Effector CD8-positive, alpha-beta T cell (primary cell): ENCODE measurements around the gene UNC13D.

Experiments used
- DNase-seq: peaks from one replicate; lab custom pipeline; 2025; lab: John Stamatoyannopoulos, UW

Gene UNC13D

DNA sequence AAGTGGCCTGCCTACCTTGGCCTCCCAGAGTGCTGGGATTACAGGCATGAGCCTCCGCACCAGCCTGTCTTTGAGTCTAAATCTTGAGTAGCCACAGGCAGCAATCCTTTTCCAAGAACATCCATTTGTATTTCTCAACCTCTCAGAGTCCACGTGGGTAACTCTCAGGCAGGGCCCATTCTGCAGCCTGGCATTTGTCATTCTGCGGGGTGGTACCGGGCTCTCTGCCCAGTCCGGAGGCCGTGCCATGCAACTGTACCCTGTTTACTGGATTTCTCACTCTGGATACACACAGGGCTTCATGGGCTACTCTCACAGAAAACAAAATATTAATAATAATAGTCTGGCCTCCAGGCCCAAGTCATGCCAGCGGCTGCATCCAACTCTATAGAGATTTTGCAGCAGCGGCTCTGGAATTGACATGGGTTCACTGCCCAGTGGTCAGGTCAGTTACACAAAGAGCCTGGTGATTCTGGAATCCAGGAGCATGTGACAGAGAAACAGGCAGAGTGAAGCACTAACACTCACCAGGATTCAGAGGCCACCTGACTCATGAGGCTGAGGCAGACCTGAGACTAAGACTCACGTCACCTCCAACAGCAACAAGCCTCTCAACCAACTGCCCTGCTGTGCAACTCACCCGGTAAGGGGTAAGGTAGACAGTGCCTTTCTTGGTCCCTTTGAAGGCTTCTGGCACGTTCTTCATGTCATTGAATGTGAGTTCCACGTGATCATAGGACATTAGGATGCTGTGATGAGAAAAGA lies 6.9 kb upstream of the UNC13D start:
- no peak for DNase-seq

DNA sequence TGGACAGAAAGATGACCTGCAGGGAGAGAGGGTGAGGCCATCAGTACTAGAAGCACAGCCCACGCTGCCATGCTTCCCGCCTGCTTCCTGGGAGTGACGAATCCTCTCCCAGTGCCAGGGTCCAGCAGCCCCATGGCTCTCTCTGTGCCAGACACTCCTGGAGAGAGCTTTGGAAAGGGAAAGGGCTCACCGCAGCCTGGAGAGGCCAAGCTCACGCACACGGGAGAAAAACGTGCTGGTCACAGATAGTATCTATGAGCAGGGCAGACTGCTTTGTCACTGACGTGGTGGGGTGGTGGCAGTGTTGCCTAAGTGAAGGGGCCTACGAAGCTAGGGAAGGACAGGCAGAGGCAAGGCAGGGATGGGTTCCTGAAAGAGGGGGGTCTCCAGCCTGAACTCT lies 5.5 kb upstream of the UNC13D start:
- no peak for DNase-seq

DNA sequence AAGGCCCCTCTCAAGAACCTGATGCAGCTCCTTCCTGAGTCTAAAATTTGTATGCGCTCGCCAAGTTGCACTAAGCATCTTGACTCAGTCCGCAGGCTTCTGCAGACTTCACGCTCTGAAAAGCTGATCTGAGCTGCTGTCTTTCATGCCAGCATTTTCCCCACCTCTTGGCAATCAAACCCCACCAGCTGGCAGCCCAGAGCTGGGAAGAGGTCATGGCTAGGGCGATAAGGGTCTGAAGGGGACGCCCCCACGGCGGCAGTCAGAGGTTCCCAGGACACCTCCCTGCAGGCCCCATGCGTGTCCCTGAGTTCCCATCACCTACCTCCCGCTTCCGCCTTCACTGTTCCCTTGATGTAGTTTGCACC lies 5.1 kb upstream of the UNC13D start:
- DNase-seq, result no peak

DNA sequence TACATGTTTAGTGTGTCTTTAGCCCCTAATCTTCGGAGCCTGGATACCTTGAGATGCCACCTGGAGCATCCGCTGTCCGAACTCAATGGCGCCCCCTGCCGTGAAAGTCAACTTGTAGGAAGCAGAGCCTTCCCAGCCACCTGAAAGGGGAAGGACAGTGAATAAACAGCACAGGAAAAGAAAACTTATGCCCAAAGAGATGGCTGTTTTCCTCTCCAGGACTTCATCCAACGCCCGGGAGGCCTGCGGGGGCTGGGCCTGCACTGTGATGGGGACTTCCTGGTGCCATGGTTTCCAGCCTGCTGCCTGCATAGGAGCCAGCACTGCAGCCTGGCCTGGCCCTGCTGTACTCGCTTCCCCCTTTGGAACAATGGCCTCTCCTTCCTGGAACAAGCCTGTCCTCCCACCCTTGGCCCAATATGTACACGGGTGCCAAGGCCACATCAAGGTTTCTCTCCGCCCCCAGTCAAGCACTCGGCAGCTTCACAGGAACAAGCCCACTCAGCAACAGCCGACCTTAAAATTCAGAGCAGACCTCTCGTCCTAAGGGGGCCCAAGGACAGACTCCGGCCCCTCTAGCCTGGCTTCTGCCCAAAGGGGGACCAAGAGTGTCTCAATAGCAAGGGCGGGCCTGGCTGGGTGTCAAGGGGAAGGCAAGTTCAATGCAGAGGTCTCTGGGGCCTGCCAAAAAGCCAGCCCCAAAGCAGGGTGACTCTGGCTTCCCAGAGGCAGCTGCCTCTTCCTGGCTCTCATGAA lies 4.5 kb upstream of the UNC13D start:
- DNase-seq, result peak; percentile 76

DNA sequence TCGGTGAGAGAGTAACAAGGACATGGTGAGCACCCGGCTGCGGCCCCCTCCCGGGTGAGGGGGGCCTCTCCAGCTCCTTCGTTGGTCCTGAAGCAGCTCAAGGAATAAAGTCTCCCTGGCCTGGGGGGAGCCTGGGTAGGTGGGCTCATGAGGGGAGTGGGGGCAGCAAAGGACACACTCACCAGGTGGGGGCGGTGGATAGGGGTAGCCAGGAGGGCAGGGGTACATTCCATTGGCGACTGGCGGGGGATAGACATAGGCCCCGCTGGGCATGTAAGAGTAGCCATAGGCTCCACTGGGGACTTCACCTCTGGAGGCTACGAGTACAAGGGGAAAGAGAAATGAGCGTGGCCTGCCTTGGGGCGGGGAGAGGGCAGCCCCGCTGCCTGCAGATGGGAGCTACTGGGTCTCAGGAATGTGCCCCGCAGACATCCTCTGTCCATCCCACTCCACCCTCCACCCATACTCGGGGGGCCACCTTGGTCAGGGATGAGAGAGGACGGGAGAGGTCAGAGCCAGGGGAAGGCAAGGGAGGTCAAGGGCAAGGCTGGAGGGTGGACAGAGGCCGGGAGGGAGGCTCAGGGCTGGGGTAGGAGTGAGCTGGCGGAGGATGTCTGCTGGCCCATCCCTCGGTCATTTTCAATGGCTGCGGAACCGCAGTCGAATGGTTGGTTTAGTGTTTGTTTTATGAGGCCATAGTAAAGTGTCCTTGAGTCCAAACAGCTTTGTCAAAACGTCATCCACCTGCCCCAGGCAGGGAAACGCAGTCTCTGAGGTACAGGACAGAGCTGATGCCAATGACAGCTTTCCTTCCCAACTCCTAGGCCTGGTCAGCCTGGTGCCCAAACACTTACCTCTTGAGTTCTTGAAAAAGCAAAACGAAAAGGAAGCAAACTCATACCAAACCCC lies 3.7 kb upstream of the UNC13D start:
- no peak for DNase-seq

DNA sequence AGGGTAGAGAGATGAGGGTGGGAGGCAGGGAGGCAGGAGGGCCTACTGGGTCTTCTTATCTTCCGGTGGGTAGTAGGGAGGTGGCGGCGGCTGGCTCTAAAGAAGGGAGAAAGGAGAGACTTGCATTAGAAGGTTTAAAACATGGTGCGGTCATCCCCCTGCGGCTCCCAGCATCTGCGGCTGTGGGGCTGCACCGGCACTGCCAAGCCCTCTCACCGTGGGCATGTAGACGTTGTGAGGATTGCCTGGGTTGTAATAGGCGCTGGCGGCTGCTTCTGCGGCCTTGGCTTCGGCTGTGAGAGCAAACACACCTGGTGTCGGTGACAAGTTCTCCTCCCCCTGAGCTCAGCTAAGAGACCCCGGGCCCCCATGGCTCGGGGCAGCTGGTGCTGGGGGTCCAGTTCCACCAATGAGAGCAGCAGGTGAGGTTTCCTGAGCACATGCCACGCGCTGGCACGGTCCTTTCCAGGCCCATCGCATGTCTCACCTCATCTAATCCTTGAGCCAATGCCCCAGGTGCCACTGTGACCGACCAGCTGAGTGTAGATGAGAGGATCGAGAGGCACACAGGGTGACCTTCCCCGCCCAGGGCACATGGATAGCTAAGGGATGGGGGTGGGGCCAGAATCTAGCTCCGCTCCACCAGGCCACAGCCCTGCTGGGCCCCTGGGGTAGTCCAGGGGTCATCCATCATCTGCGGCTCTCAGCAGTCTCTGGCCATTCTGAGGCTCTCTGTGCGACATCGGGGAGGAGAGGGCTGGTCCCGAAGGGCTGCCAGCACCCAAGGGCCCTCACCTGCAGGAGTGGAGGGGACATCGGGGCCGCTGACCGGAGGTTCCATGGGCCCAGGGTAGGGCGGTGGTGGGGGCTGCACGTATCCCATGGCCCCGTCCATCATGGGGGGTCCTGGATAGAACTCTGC lies 2.7 kb upstream of the UNC13D start:
- no peak for DNase-seq

DNA sequence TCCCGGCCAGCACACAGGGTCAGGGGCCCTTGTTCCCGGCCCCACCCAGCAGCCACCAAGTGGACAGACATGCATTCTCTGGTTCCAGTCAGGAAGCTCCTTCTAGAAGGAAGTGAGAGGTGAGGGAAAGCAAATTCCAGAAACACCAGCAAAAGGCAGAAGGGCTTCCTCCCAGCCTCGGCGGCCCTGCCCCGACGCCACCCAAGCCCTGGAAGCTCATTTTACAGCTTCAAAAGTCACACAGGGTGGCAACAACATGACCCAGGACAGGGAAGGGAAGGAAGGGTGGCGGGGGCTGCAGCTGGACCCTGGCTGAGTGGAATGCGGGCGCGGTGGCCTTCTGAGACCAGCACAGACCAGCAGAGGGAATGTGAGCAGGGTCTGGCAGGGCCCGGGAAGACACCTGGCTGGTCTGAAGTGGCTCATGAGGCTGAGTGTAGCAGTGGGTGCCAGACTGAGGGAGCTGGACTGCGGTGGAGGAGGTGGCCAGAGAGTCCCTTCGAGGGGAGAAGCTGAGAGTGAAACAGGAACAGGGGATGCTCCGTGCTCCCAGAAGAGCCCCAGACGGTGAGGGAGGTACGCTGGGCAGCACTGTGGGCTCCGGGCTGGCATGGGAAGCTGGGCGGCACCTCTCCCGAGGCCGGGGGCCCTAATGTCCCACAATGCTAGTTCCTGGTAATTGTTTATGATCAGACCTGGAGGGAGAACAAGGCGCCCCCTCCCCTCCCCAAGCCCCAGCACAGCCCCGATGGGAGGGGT lies 1.9 kb upstream of the UNC13D start:
- DNase-seq, result no peak

DNA sequence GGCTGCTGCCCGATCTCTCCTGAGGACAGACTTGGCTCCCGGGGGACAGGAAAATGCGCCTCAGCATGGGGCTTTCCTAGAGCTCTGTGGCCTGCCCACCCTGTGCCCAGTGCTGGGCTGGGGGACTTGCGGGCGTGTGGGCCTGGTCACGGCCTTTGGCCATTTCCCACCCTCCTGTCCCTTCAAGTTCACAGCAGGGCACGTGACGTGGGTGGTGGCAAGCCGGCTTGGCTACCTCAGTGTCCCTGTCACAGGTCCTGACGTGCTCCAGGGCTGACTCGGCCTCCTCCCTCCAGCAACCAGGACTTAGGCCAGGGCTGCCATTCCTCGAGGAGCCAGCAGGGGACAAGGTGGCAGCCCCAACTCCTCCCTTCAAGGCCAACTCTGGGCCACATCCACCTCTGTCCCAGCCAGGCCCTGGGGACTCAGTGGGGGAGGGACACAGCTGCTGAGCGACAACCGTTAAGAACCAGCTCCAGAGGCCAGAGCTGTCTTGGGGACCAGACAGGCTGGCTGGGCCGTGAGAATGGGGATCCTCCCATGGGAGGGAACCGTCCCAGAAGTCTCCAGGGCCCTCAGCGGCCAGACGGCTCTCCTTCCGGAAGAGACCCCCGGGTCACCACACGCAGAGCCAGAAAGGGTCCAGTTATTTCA lies 981 bp upstream of the UNC13D start:
- DNase-seq, result peak; percentile 34

DNA sequence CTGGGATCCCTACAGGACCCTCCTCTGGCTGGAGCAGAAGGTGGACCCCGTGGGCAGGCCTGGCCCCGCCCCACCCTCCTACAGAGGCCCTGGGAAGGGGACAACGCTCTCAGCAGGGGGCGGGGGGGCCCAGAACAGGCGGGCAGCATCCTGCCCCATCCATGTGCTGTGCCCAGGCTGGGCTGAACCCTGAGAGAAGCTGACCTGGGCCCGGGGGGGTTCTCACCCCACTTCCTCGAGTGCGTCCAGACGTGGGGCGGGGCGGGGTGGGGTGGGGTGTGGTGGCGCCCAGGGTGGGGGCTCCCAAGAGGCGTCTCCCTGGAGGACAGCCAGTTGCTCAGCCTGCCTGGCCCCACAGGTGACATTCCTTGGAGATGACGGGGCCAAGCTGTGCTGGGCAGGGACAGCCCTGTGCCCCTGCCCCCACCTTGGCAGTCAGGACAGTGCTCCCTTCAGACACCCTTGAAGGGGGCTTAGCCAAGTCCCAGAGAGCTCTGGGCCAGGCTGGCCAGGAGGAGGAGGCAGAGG lies 390 bp upstream of the UNC13D start:
- no peak for DNase-seq

DNA sequence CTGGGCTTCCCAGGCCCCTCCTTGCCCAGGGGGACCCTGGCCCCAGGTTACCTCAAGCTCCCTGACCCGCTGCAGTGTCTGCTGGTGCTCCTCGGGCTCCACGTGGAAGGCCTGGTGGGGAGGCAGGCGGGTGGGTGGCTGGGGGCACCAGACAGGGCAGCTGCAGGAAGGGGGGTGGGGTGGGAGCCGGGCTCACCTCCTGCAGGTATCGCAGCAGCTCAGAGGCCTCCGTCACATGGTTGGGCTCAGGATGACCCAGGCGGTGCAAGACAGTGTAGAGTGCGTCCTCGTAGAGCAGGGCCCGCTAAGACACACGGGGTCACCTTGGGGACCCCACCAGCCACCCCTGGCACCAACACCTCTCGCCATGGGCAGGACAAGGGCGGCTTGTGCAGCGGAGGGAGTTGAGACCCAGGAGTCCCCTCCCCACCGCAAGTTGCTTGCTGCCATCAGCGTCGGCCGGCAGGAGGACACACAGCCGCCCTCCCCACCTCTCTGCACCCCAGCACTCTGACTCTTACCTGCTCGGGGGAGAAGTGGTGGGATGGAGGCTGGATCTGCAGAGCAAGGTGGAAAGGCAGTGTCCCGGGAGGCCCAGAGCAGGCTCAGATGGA lies 1.1 kb downstream of the UNC13D start:
- no peak for DNase-seq

DNA sequence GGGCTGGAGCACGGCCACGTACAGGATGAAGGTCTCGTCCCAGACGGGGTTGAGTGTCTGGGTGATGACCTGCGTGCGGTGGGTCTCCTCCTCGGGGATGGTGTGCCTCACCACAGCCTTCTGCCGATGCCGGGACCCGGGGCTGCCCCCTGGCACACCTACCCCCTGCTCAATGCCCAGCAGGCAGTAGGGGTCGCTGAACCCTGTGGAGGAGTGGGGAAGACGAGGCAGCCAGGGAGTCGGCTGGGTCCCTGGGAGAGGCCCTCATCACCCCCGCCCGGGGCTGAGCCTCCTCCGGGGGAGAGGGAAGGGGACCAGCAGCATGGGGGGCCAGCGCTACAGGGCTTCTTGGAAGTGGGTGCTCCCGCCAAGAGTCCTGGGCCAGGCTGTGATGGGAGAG lies 1.8 kb downstream of the UNC13D start:
- no peak for DNase-seq

DNA sequence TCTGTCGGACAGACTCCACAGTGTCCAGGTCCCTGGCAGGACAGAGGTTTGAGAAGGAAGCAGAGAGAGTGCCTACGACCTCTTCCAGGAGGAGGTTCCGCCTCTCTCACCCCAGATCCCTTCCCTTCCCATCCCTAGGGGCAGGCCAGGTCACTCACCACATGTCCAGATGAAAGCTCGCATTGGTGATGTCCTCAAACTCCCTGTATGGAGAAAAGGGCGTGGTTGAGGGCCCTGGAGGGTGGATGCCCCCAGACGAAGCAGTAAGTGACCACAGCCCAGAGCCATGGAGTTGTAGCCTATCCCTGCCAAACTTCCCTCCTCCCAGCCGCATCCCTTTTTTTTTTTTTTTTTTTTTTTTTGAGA lies 3.4 kb downstream of the UNC13D start:
- no peak for DNase-seq

DNA sequence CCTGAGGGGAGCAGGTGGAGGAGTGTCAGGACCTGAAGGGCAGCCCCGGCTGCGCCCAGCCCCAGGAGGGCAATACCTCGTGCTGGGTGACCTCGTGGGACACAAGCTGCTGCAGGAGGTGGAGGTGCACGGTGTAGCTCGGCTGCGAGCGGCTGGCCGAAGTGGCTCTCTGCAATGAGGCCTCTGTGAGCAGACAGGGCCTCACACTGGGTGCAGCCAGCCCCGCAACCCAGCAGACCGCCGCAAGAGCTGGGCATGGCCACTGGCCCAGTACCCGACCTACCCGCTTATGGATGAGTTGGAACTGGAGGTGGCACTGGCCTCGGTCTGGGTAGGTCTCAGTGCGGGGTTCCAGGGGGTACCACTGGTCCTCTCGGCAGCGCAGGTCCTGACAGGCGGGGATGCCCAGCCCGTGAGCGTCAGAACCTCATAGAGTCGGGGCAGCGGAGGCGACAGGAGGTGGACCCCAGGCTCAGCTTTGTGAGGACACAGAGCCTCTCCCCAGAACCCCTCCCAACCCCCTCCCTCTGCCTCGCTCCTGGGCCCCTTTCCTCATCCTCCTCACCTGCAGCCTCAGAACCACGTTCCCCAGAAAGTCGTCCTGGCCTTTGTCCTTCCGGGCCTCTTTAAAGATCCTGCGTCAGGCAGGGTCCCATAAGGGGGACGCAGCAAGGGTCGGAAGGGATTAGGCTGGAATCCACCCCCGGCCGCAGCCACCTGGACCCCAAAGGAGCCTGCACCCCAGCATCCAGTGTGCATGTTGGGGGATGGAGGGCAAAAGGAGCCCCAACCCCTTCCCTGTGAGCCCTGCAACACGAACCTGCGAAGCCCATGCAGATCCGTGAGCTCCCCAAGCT lies 4.0 kb downstream of the UNC13D start:
- no peak for DNase-seq

DNA sequence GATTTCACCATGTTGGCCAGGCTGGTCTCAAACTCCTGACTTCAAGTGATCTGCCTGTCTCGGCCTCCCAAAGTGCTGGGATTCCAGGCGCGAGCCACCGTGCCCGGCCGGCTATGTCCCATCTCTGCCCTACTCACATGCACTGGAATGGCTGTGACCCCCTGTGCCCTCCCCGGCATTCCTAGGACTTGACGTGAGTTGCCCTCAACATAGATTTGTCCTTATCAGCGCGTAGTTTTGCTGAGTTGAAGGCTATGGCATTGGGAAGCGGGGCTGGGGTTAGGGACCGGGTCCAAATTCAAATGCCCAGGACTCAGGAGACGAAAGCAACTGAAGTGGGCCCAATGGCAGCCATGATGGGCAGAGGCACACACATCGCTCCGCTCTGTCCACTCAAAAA lies 5.8 kb downstream of the UNC13D start:
- no peak for DNase-seq

DNA sequence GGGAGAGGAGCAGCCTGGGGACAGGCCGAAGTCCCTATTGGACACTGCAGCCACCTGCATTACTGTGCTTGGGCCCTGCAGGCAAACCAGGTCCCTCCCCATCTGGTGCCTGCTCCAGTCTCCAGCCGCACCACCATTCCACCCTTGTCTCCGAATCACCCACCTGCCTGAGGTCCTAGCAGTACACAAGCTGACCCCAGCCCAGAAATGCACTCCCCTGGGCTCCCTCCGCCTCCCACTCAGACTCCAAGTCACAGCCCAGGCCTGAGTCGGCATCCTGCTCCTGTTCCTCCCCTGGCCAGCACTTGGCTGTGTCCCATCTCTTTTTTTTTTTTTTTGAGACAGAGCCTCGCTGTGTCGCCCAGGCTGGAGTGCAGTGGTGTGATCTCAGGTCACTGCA lies 6.3 kb downstream of the UNC13D start:
- DNase-seq, result no peak

DNA sequence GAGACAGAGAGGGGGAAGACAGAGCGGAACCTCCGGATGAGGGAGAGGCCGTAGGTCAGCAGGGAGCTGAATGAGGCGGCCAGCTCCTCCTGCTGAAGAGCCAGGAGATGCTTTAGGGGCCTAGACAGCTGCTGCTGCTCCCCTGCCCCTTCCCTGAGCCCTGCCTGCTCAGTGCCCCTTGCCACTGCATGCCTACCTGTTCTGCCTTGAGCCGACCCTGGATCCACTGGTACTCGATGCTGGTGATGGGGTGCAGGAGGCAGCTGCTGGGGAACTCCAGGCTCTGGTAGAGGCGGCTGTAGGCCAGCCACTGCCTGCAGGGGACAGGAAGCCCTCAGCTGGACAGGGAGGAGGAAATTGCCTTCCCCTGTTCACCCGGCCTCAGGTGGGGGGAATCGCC lies 7.6 kb downstream of the UNC13D start:
- DNase-seq, result no peak

DNA sequence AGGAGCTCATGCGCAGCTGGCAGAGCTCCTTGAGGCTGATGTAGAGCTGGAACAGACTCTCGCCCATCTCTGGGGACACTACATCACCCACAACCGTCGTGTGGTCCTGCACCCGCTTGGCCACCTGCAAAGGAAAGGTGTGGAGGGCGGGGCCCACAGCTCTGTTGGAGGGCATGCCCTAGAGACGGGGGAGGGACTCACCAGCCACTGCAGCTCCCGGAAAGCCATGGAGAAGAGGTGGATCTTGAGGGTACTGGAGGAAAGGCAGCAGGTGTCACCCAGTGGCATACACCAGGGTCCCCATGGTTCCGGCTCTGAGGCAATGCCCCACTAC lies 8.6 kb downstream of the UNC13D start:
- DNase-seq, result no peak

DNA sequence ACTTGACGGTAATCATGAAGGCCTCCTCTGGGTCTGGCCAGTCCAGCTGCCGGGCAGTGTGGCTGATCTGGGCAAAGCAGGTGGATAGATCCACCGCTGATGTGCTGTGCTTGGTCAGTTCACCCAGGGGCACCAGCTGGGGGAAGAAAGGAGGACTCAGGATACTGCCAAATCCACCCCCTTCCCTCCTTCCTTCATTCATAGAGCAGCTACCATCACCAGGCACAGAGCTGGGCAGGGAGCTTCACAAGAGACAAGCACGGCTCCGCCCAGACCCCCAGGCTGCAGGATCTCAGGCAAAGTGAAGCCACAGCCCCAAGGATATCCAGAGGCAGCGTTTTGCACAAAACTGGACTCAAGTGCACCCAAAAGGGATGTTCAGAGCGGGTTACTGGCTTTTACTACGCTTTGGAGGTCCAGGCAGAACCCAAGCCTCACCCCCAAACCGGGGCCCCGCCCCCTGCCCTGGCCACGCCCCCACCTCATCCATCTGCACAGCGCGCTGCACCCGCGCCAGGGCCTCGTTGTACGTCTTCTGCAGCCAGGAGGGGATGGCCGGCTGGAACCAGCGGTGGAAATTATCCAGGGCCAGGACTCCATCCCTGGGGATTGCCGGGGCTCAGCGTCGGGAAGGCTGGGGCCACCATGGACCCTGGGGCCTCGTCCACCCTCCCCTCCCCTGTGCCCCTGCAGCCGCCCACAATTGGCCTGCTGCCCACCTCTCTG lies 9.1 kb downstream of the UNC13D start:
- no peak for DNase-seq
